ENCODE results near the gene CD4. TPM values are rescaled to one million over a fixed set of nuclear protein-coding genes. Genes with fewer than 3 reads are reported as not detected.

The CD4 gene
- total and polyA plus RNA-seq, 10 of the 15 experiments (the other 5 are each of a cell fraction or from before 2014, with no cell fraction given), result 0.24 to 1.6 (median 0.69) TPM

DNA sequence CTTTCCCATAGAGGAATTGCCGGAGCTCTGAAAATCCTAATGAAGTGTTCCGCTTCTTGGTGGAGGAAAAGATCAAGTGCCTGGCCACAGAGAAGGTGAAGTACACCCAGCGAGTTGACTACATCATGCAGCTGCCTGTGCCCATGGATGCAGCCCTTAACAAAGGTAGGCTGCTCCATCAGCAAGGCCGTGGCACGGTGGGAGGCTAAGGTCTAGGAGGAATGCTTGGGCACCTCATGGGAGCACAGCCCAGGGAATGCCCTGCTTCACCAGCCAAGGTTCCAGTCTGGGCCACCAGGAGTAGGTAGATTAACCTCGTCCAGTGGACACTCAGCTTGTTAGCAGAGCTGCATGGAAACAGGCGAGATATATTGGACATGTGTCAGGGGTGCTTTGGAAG is 71.6 kb downstream of the CD4 start (continued):
- TF ChIP-seq CBFB (IDR thresholded peaks at IDR 0.05; ENCODE audit: low read depth), result no peak

DNA sequence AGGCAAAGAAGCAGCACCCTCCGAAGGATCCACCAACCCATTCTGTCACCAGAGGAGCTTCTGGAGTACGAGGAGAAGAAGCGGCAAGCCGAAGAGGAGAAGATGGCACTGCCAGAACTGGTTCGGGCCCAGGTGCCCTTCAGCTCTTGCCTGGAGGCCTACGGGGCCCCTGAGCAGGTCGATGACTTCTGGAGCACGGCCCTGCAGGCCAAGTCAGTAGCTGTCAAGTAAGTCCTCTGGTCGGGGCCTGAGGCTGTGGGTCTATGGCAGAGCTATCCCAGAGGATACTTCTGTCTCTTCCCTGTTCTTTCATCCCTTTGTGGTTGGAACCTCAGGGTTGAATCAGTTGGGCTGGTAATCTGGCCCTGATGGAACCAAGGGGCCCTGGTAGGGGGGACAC is 72.1 kb downstream of the CD4 start:
- no peak for FAIRE-seq

More for the DNA sequence above, 72.1 kb downstream of the CD4 start:
- no peak overlapping the region for H3K27ac ChIP-seq (ENCODE audit: control insufficient read depth, insufficient read depth)
- BruUV-seq (replicated peaks), result no TSS peak
- CTCF ChIA-PET, result no interaction called here
- no peak for TF ChIP-seq STAT3 (IDR thresholded peaks at IDR 0.05; ENCODE audit: low read depth, low read length)
- TF ChIP-seq CREM (IDR thresholded peaks at IDR 0.05; ENCODE audit: low read depth), result no peak
- no peak for TF ChIP-seq ETV6 (conservative IDR thresholded peaks at IDR 0.05 in 1 of 2, IDR thresholded peaks at IDR 0.05 in 1 of 2; ENCODE audit: borderline replicate concordance in 1 of 2, low read depth in 1 of 2)
- TF ChIP-seq LARP7 (IDR thresholded peaks at IDR 0.05), result no peak
- no peak for TF ChIP-seq BACH1 (IDR thresholded peaks at IDR 0.05; ENCODE audit: borderline replicate concordance)
- TF ChIP-seq BRCA1 (IDR thresholded peaks at IDR 0.05; ENCODE audit: low read depth, low read length), result no peak
- TF ChIP-seq, protein P1, sequence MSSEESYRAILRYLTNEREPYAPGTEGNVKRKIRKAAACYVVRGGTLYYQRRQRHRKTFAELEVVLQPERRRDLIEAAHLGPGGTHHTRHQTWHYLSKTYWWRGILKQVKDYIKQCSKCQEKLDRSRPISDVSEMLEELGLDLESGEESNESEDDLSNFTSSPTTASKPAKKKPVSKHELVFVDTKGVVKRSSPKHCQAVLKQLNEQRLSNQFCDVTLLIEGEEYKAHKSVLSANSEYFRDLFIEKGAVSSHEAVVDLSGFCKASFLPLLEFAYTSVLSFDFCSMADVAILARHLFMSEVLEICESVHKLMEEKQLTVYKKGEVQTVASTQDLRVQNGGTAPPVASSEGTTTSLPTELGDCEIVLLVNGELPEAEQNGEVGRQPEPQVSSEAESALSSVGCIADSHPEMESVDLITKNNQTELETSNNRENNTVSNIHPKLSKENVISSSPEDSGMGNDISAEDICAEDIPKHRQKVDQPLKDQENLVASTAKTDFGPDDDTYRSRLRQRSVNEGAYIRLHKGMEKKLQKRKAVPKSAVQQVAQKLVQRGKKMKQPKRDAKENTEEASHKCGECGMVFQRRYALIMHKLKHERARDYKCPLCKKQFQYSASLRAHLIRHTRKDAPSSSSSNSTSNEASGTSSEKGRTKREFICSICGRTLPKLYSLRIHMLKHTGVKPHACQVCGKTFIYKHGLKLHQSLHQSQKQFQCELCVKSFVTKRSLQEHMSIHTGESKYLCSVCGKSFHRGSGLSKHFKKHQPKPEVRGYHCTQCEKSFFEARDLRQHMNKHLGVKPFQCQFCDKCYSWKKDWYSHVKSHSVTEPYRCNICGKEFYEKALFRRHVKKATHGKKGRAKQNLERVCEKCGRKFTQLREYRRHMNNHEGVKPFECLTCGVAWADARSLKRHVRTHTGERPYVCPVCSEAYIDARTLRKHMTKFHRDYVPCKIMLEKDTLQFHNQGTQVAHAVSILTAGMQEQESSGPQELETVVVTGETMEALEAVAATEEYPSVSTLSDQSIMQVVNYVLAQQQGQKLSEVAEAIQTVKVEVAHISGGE (CRISPR knock-in tag; IDR thresholded peaks at IDR 0.05), result no peak
- TF ChIP-seq MEF2A (IDR thresholded peaks at IDR 0.05; ENCODE audit: insufficient read depth, low read depth, low read length), result no peak
- TF ChIP-seq, protein P2, sequence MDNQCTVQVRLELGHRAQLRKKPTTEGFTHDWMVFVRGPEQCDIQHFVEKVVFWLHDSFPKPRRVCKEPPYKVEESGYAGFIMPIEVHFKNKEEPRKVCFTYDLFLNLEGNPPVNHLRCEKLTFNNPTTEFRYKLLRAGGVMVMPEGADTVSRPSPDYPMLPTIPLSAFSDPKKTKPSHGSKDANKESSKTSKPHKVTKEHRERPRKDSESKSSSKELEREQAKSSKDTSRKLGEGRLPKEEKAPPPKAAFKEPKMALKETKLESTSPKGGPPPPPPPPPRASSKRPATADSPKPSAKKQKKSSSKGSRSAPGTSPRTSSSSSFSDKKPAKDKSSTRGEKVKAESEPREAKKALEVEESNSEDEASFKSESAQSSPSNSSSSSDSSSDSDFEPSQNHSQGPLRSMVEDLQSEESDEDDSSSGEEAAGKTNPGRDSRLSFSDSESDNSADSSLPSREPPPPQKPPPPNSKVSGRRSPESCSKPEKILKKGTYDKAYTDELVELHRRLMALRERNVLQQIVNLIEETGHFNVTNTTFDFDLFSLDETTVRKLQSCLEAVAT (IDR thresholded peaks at IDR 0.05), result no peak
- TF ChIP-seq HDAC6 (IDR thresholded peaks at IDR 0.05; ENCODE audit: unreplicated experiment), result no peak
- no peak for TF ChIP-seq FOXK2 (IDR thresholded peaks at IDR 0.05)
- 97% methylated on average over 9 of the region's 9 CpGs for WGBS (ENCODE audit: insufficient coverage, insufficient replicate concordance, low lambda C conversion rate, missing lambda C conversion rate)
- H3K4me2 ChIP-seq (ENCODE audit: control insufficient read depth, insufficient read depth), result no peak overlapping the region
- intact Hi-C loops (cut with micrococcal nuclease; ENCODE audit: unreplicated experiment) (no loop called here), in situ Hi-C loops (cut with MboI) (no loop called here)
- POLR2A ChIA-PET, result interaction anchor here (0.7 to 1.7 kb wide), 4 partner anchors 10 to 21 kb away, joined by 3 to 4 read pairs (median 3); partner anchors contain the start of genes CDCA3, GNB3, SPSB2 and USP5
- H3K4me1 ChIP-seq (ENCODE audit: control insufficient read depth, insufficient read depth, low read length), result no peaks in the 10 kb centered on the region
- ATAC-seq (no peak), DNase-seq (ENCODE audit: low read depth, low spot score) (no peak)
- no peaks in the 10 kb centered on the region for H3K9me3 ChIP-seq (replicated peaks; ENCODE audit: control insufficient read depth, insufficient read depth, low read length)
- no peak overlapping the region for H2AFZ ChIP-seq (ENCODE audit: control insufficient read depth, low read depth, low read length)
- RAD21 ChIA-PET (ENCODE audit: unreplicated experiment), result no interaction called here
- no peaks in the 10 kb centered on the region for H4K20me1 ChIP-seq (ENCODE audit: control insufficient read depth, insufficient read depth)
- no peaks in the 10 kb centered on the region for H3K27me3 ChIP-seq (replicated peaks in 1 of 2; ENCODE audit: control insufficient read depth in 2 of 2, insufficient read depth in 2 of 2, low read length in 1 of 2)
- SMC1A ChIA-PET (ENCODE audit: uncharacterized antibody, unreplicated experiment), result interaction anchor here (1.4 kb wide), 1 partner anchor 23 kb away, joined by 3 read pairs; no protein-coding TSS in a partner anchor
- no peaks in the 10 kb centered on the region for H3K79me2 ChIP-seq (ENCODE audit: control insufficient read depth, insufficient read depth, low read length)
- H3K9ac ChIP-seq (ENCODE audit: control insufficient read depth, insufficient read depth, low read length), result no peak overlapping the region
- no peak overlapping the region for H3K4me3 ChIP-seq
- H3K36me3 ChIP-seq (ENCODE audit: control insufficient read depth in 2 of 2, insufficient read depth in 2 of 2, low read length in 1 of 2), result peaks cover 46 to 49% of the 10 kb centered on the region in 2 experiments

Measured in GM12878 (cell line).